ENCODE measurements around the gene EPHB1. TPM values are rescaled to one million over a fixed set of nuclear protein-coding genes. Genes with fewer than 3 reads are reported as not detected.

EPHB1 gene
- total RNA-seq, 1 donor from 2014 or later = 6.6 TPM

DNA sequence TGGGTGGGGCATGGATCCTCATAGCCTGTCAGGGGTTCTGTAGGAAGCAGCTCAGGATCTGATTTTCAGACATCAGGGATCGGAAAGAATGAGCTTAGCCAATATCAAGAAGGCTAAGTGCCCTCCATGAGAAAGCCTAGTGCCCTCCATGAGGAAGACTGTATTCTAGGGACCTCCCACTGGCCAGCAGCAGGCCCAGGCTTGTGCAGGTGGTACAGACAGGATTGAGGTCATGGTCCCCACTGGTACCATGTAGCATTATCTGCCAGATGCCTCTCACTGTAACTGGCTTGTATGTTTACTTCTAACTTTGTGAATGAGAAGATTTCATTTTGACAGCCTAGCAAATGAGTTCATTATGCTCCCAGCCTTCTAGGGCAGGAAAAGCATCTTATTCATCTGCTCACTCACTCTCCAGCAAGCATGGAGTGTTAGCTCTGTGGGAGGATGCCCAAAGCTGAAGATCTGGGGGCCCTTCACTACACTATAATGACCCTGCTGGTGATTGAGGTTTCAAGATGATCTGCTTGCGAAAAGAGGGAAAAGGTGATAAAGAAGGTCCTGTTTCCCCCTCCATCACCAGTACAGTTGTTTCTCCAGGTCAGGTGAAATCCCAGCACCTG lies 7.5 kb downstream of the EPHB1 start:
- ATAC-seq = no peak
- DNase-seq (ENCODE audit: low spot score) = no peak
- intact Hi-C loops (cut with DNase I) = no loop called here

DNA sequence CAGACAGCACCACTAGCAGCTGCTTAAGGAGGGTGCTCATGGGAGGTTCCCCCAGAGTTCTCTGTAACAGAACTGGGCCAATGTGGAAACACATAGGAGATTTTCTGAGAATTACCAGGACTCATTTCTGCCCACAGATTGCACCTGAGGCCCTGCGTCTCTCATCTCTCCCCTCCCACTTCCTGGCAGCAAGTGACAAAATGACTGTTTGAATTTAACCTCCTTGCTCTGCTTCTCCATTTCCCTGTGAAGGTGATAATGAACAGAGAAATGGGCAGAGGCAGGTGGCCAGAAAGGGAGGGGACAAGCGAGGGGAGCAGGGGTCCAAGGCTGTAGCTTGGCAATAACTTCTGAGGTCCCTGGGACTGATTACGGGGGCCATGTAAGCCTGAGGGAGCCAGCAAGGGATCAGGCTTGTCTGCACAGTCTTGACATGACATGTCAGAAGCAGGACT lies 8.0 kb downstream of the EPHB1 start:
- intact Hi-C loops (cut with DNase I) = no loop called here
- DNase-seq (ENCODE audit: low spot score) = no peak
- no peak for ATAC-seq

DNA sequence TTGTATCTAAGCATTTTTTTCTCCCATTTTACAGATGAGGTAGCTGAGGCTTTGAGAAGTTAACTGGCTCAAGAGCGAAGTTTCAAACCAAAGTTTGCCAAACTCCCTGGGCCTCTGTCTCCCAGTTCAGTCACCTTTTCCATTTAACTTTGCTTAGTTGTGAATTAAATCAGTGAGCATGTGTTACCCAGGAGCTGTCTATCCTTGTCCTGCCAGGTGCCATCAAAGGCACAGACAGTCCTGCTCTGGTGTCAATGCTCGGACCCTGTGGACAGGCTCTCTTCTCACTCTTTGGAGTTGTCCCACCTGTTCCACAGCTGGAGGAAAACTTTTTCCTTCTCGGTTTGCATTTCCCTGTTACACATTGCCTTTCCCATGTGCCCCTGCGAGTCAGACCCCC lies 8.6 kb downstream of the EPHB1 start:
- DNase-seq (ENCODE audit: low spot score) (no peak), ATAC-seq (no peak)
- intact Hi-C loops (cut with DNase I) = no loop called here

DNA sequence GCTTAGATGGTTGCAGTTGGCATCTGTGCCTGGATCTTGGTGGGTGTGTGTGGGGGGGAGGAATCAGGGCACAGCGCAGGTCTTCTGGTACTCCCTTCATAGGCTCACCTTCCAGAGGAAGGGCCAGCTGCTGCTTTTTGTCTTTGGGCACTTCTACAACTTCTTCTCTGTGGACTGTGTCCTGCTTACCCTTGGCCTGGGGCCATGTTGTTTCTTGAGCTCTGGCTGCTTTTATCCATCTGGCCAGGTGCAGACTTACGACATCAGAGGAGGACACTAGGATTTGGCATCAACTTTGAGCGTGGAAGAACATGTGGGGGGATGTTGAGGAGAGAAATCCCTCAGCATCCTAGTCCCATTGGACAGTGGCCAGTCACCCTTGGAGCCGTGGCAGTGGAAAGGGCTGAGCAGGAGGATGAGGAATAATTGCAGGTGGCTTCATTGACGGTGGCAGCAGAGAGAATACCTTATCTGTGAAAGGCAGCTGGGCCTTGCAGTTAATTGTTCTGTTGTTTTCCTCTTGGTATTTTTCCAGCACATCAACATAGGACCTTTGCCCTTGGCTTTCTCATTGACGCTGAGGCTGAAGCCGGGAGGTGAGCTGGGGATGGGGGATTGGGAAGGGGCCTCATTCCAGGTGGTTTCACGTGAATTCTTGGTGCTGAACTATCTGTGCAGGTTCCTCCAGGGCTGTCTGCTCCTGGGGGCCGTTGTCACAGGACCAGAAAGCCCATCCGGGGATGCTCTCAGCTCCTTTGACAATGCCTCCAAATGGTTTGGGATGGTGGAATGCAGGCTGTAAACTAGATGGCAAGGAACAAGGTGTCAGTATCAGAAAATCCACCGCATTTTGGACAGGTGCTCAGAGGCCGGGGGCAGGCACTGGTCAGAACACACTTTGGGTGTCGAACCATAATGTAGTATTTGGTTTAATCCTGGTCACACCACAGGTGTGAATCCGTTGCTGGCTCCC lies 9.7 kb downstream of the EPHB1 start:
- intact Hi-C loops (cut with DNase I) = no loop called here
- DNase-seq (ENCODE audit: low spot score) = no peak
- no peak for ATAC-seq

DNA sequence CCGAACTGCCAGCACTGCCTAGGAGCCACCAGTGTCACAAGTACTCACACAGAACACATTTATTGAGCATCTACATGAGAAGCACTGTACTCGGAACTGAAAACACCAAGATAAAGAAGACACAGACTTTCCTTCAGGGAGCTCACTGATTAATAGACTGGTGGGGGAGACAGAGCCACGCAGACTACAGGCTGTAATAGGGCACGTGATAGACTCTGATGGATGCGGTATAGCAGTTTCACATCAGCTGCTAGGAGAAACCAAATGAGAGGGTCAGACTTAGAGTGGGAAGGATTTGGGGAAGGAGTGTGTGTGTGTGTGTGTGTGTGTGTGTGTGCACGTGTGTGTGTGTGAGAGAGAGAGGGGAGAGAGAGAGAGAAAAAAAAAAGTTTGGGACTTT lies 12.1 kb downstream of the EPHB1 start:
- ATAC-seq (no peak), DNase-seq (ENCODE audit: low spot score) (no peak)
- intact Hi-C loops (cut with DNase I) = no loop called here

DNA sequence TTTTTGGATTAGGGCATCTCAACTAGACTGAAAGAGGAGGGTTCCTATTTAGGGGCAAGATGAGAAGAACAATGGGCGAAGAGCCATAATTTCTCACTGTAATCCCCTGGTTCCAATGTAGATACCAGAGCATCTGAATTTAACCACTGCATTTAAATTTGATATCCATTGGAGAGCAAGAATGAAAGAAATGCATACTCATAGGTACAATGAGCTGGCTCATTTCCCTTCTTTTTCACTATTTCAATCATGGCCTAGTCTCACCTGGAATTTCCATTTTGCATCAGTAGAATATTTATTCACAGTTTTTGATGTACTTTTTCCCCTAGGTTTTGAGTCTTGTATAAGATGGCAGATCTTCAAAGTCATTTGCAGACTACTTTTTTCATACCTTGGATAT lies 13.8 kb downstream of the EPHB1 start:
- no peak for ATAC-seq
- intact Hi-C loops (cut with DNase I) = no loop called here
- no peak for DNase-seq (ENCODE audit: low spot score)

DNA sequence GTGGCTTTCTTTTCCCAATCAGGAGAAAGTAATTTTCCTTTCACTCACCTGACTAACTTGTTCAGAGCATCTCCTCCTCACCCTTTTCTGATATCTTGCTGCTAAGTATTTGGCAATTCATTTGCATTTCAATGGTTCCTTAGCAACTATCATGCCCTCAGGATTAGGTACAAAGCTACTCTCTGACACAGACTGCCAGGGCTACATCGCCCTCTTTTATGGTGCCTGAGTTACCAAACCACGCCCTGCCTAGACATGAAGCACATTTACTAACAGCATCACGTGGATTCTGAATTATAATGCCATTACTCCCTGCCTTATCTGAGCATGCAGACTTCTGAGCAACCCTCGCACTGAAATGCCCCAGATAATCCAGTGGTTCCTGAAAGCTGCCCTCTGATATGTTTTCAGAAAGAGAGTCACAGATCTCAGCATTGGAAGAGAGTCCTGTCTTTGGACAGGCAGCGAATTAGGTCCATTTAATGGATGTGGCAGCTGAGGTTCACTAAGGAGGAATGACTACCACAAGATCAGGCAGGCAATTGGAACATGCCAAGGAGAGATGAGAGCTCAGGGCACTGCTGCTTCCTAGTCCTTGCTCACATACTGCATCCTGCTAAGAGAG lies 14.5 kb downstream of the EPHB1 start:
- intact Hi-C loops (cut with DNase I) = no loop called here
- no peak for DNase-seq (ENCODE audit: low spot score)
- ATAC-seq = no peak

DNA sequence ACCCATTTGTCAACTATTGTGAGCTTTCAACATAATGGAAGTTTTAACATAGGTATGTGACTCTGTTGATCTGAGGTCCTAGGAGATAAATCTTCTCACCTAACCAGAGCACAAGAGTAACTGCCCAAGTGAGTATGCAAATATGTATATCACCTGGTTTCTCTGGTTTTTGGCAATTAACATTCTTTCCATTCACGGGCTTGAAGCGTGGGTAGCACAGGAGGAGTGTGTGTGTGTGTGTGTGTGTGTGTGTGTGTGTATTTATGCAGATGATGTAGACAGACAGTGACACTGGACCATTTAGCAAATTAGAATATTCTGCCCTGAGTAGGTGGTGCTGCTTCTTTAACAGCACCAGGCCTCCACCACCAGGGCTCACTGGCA lies 15.0 kb downstream of the EPHB1 start:
- no peak for ATAC-seq
- DNase-seq (ENCODE audit: low spot score) = no peak
- intact Hi-C loops (cut with DNase I) = no loop called here

DNA sequence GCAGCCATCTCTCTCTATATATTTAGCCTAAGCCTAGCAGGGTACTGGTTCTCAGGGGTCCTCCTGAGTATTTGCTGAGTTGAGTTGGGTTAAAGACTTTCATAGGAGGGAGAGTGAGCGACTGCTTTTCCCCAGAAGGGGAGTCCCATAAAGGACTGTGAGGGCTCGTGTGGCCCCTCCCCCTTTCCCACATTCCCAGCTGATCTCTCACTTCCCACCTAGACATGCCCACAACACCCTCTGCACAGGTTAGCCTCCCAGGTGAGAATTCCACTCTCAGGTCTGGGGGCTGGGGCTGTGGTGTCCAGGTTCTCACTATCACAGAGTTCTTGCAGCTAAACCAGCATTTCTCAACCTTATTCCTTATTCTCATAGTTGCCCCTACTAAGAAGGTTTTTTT lies 15.8 kb downstream of the EPHB1 start:
- ATAC-seq (no peak), DNase-seq (ENCODE audit: low spot score) (no peak)
- intact Hi-C loops (cut with DNase I) = no loop called here

DNA sequence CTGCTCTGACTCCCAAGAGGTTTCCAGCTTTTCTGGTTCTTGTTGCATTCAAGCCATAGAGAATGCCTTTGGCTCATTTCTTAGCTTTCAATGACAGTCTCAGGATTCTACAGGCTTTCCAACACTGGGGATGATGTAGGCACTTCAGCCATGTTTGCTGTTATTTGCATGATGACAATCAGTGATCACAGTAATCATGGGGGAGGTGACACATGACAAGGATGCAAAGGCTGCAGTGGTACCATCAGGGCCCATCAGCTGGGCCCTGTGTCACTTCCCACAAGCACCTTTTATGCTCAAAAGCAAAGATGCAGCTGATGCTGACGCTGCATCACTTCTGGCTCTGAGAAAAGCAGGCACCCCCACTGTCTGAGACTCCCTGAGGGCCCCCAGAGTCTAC lies 18.6 kb downstream of the EPHB1 start:
- intact Hi-C loops (cut with DNase I) = no loop called here
- no peak for DNase-seq (ENCODE audit: low spot score)
- no peak for ATAC-seq

DNA sequence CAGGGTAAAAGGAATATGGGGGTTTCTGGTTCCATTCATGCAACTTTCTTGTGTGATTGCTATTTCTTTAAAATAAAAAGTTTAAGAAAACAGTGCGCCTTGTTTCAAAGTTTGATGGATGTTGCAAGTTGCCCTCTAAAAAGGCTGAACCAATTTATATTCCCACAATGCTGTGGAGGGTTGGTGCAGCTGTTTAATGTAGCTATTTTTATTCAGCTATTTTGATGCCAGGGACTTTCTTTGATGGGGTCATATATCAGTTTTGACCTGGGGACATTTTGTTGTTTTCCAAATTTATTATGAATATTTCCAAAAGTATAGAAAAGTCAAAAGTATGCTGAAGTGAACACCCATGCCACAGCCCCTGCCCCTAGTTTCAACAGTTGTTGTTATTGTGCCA lies 20.5 kb downstream of the EPHB1 start:
- intact Hi-C loops (cut with DNase I) = no loop called here
- ATAC-seq (no peak), DNase-seq (ENCODE audit: low spot score) (no peak)

DNA sequence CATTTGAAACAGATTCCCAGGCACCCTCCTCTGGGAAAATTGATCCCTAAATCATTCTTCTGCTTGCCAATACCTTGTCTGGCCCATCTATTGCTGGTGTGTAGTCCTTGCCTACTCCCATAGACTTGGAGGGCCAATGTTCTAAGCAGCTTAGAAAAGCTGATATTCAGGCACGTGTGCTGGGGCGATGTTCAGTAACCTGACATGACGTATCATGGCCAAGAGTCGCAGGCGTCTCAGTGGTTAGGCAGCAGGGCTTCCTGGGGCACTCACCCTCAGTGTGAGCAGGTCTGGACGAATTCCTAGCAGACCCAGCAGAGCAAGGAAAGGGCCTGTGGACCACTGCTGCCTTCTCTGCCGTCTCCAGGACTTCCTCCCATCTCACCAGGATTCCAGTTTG lies 21.6 kb downstream of the EPHB1 start:
- DNase-seq (ENCODE audit: low spot score) = no peak
- intact Hi-C loops (cut with DNase I) = no loop called here
- no peak for ATAC-seq

DNA sequence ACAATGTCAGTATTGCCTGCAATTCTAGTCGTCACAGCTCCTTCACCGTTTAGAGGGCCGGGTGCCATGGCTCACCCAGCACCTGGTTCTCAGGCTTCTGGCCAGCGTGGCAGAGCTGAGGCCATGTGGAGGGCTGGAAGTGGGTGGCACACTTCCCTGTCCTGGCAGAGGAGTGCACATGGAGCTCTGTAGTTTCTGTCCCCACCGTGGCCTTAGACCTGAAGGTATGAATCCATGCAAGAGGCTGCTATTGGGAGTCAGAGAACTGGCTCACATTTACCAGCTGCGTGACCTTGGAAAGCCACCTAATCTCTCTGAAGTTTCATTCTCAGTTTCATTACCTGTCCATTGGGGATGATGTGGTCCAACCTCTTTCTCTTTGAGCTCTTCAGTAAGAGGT lies 22.2 kb downstream of the EPHB1 start:
- intact Hi-C loops (cut with DNase I) = no loop called here
- no peak for ATAC-seq
- no peak for DNase-seq (ENCODE audit: low spot score)

DNA sequence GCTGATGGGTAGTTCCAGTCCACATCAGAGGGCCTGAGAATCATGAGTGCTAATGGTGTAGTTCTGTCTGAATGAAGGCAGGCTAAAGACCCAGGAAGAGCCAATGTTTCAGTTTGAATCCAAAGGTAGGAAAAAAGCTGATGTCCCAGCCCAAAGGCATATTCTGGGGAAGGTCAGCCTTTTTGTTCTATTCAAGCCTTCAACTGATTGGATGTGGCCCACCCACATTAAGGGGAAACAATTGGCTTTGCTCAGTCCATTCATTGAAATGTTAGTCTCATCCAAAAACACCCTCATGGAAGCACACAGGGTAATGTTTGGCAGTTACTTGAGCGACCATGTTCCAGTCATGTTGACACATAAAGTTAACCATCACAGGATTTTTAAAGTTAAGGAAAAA lies 25.9 kb downstream of the EPHB1 start:
- no peak for DNase-seq (ENCODE audit: low spot score)
- ATAC-seq = no peak
- intact Hi-C loops (cut with DNase I) = no loop called here

DNA sequence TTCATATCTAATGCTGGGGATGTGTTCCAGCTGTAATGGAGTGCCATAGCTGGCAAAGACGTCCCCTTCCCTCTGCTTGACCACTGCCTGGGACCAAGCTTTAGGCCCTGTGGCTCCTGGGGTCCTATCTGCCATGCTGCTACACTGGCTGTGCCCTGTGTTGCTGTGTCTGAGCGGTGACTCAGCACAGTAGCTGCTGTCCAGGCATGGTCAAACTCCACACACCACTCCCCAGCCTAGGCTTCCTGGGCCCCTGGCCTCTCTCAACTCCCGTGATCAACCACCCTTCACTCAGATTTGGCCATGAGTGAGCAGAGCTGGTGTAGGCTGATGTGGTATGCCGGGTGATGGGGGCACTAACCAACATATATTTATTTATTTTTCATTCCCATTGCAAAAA lies 27.0 kb downstream of the EPHB1 start:
- no peak for ATAC-seq
- intact Hi-C loops (cut with DNase I) = no loop called here
- DNase-seq (ENCODE audit: low spot score) = no peak

DNA sequence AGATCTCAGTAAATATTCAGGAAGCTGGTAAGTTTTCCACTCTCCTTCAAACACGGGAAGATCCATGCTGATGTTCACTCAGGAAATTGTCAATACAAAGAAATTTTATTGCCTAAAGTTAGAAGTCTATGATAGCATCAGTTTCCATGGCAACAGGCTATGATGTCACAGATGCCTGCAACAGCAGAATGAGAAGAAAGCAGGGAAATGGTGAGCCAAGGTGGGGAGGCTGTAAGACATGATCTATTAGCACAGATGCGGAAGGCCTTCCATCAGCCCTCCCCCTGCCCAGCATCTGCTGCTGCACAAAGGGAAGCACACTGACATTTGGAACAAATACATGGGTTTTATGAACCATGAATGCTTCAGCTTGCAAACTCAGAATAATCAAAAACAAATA lies 28.6 kb downstream of the EPHB1 start:
- ATAC-seq = no peak
- no peak for DNase-seq (ENCODE audit: low spot score)
- intact Hi-C loops (cut with DNase I) = no loop called here

DNA sequence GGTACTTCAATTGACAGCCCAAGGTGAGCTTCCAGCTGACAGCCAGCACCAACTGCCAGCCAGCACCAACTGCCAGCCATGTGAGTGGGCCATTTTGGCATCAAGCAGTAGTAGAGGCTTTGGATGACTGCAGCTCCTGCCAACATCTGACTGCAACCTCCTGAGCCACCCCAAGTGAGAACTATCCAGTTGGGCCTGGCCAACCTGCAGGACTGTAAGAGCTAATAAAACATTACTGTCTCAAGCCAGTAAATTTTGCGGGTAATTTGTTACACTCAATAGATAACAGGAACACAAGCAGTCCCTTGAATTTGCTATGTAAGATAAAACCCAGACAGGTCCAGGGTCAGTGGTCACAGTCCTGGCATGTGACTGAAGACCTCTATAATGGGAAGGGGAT lies 29.7 kb downstream of the EPHB1 start:
- no peak for DNase-seq (ENCODE audit: low spot score)
- intact Hi-C loops (cut with DNase I) = no loop called here
- ATAC-seq = no peak

DNA sequence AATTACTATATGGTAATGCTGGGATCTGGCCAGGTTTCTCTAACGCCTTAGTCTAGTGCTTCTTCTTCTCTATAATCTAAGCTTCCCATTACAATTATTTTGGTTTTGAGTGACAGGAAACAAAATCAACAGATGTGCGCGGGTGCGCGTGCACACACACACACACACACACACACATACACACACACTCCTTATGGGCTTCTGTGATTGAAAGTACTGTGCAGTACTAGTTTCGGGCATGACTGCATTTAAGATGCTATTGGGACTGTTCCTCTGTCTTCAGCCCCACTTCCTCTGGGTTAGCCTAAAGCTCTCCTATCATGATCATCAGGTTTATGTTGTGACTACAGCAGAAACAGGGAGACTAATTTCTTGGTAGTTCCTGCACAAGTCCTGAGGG lies 32.2 kb downstream of the EPHB1 start:
- intact Hi-C loops (cut with DNase I) = no loop called here
- ATAC-seq = no peak

DNA sequence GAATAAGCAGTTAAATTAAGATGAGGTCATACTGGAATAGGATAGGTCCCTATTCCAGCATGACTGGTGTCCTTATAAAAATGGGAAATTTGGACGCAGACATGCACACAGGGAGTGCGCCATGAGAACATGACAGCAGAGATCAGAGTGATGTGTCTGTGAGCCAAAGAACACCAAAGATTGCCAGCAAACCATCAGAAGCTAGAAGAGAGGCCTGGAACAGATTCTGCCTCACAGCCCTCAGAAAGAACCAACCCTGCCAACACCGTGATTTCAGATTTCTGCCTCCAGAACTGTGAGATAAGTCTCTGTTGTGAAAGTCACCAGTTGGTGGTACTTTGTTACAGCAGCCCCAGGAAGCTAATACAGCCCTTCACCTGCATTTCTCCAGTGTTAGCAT lies 34.7 kb downstream of the EPHB1 start:
- ATAC-seq (no peak), DNase-seq (ENCODE audit: low spot score) (no peak)
- intact Hi-C loops (cut with DNase I) = no loop called here

More for the DNA sequence above, 32.2 kb downstream of the EPHB1 start:
- DNase-seq (ENCODE audit: low spot score) = no peak

DNA sequence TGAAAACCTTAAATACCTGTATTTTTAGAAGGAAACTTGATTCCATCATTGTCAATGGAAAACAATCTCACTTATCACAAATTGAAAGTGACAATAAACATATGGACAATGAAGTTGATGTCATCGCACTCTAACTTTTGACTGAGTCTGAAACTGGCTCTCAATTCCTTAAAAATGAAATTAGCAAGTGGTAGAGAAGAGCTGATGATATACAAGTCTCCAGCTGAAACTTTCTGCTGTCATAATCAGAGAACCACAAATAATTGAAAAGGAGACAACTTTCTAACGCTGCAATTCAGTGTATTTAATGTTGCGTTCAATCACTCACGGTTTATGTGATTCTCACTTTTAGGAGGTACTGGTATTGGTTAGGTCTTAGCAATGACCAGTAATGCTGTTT lies 37.5 kb downstream of the EPHB1 start:
- intact Hi-C loops (cut with DNase I) = no loop called here
- no peak for ATAC-seq
- DNase-seq (ENCODE audit: low spot score) = no peak

Measured in sciatic nerve (tissue), 2 donors.